Sigmoid colon (tissue), 4 donors: ENCODE measurements around the gene COBLL1.

Experiments used
- CTCF ChIP-seq, 4 experiments: fragments of 450-650 bp in 3 of 4; fragments of 200-600 bp in 1 of 4; IDR thresholded peaks; one replicate each; pipeline ENCODE4 v1.5.1; 2016 to 2019; ENCODE audit warnings: antibody characterized with exemption in 4 of 4, mild to moderate bottlenecking in 3 of 4, moderate library complexity in 2 of 4
- EP300 ChIP-seq, 4 donors: sonication (generic); formaldehyde crosslinking; IDR thresholded peaks; one replicate each; pipeline ENCODE4 v1.6.1; 2017; ENCODE audit warnings: antibody characterized with exemption in 4 of 4

GRCh38 chr2:164823126-164823525 is 18.5 kb downstream of the COBLL1 start:
- TF ChIP-seq CTCF (IDR thresholded peaks at IDR 0.05) (no peak), EP300 (IDR thresholded peaks at IDR 0.05) (no peak)
